ENCODE data around the gene MAP3K3. TPM values are rescaled to one million over a fixed set of nuclear protein-coding genes. Genes with fewer than 3 reads are reported as not detected.

MAP3K3 gene
- total RNA-seq, 4 donors from 2014 or later, result 21.8 to 58.7 (median 29.7) TPM

- intact Hi-C loops (cut with DNase I; ENCODE audit: low total_unique reads), result no loop called here
- no peak overlapping the region for H3K4me3 ChIP-seq
- in situ Hi-C loops (cut with MboI; ENCODE audit: low sequenced_read_pairs in 4 of 4), result no loop called here
- no peaks in the 10 kb centered on the region for H3K36me3 ChIP-seq
- no peak overlapping the region for H3K27ac ChIP-seq
- no peaks in the 10 kb centered on the region for H3K27me3 ChIP-seq
- no peaks in the 10 kb centered on the region for H3K9me3 ChIP-seq
- peaks cover 28 to 30% of the 10 kb centered on the region in 2 donors for H3K4me1 ChIP-seq
- no peak for ATAC-seq
- DNase-seq, result no peak
- TF ChIP-seq, protein P1, sequence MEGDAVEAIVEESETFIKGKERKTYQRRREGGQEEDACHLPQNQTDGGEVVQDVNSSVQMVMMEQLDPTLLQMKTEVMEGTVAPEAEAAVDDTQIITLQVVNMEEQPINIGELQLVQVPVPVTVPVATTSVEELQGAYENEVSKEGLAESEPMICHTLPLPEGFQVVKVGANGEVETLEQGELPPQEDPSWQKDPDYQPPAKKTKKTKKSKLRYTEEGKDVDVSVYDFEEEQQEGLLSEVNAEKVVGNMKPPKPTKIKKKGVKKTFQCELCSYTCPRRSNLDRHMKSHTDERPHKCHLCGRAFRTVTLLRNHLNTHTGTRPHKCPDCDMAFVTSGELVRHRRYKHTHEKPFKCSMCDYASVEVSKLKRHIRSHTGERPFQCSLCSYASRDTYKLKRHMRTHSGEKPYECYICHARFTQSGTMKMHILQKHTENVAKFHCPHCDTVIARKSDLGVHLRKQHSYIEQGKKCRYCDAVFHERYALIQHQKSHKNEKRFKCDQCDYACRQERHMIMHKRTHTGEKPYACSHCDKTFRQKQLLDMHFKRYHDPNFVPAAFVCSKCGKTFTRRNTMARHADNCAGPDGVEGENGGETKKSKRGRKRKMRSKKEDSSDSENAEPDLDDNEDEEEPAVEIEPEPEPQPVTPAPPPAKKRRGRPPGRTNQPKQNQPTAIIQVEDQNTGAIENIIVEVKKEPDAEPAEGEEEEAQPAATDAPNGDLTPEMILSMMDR (IDR thresholded peaks at IDR 0.05 in 4 of 5, conservative IDR thresholded peaks at IDR 0.05 in 1 of 5), result no peak
- no peak for TF ChIP-seq POLR2A (IDR thresholded peaks at IDR 0.05)
These were observed 22.6 kb downstream of the MAP3K3 start for GRCh38 chr17:63644846-63645245.

DNA sequence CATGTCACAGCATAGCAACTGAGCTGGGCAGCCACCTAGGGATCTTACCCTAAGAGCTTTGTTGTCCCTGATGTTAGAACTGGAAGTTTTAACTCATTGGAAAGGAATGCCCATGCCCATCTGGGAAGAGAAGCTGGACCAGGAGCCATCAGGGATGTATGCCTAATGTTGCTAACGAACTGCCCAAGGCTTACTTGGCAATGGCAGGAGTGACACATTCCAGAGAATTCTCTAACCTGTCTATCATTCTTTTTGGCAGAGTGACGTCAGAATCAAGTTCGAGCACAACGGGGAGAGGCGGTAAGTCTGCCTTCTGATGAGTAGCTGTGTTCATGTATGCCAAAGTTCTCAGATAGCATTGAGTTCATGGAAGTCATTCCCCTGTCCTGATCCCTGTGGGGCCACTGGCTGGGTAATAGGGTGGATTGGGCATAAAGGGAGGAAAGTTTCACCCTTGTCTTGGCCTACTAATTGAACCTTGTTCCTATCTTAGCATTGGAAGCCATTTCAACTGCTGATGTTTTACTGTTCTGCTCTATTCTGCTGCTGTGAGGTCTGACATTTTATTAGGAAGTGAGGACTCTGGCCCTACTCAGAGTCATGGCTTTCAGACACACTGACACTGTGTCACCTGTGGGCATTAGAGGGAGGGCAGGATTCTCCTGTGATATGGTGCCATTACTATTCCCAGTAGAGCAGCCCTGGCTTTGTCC lies 23.7 kb downstream of the MAP3K3 start:
- Histone ChIP-seq H3K36me3 (no peaks in the 10 kb centered on the region), H3K27ac (no peak overlapping the region), H3K9me3 (no peaks in the 10 kb centered on the region), H3K4me1 (peaks cover 28 to 30% of the 10 kb centered on the region in 2 donors), H3K4me3 (no peak overlapping the region), H3K27me3 (no peaks in the 10 kb centered on the region)
- DNase-seq (no peak), ATAC-seq (no peak)
- intact Hi-C loops (cut with DNase I; ENCODE audit: low total_unique reads), result no loop called here
- no peak for TF ChIP-seq POLR2A (IDR thresholded peaks at IDR 0.05)
- TF ChIP-seq, protein P1 (IDR thresholded peaks at IDR 0.05 in 4 of 5, conservative IDR thresholded peaks at IDR 0.05 in 1 of 5), result no peak
- in situ Hi-C loops (cut with MboI; ENCODE audit: low sequenced_read_pairs in 4 of 4), result no loop called here

- H3K4me1 ChIP-seq, result peaks cover 24 to 28% of the 10 kb centered on the region in 2 donors
- H3K4me3 ChIP-seq, result no peak overlapping the region
- no peak overlapping the region for H3K27ac ChIP-seq
- ATAC-seq (no peak), DNase-seq (no peak)
- no peak for TF ChIP-seq POLR2A (IDR thresholded peaks at IDR 0.05)
- TF ChIP-seq, protein P1 (IDR thresholded peaks at IDR 0.05 in 4 of 5, conservative IDR thresholded peaks at IDR 0.05 in 1 of 5), result no peak
- H3K27me3 ChIP-seq, result no peaks in the 10 kb centered on the region
- H3K9me3 ChIP-seq, result no peaks in the 10 kb centered on the region
- H3K36me3 ChIP-seq, result no peaks in the 10 kb centered on the region
- in situ Hi-C loops (cut with MboI; ENCODE audit: low sequenced_read_pairs in 4 of 4) (no loop called here), intact Hi-C loops (cut with DNase I; ENCODE audit: low total_unique reads) (no loop called here)
These were observed 24.2 kb downstream of the MAP3K3 start for GRCh38 chr17:63646488-63646806.

- in situ Hi-C loops (cut with MboI; ENCODE audit: low sequenced_read_pairs in 4 of 4) (no loop called here), intact Hi-C loops (cut with DNase I; ENCODE audit: low total_unique reads) (no loop called here)
- H3K36me3 ChIP-seq, result no peaks in the 10 kb centered on the region
- no peak overlapping the region for H3K4me3 ChIP-seq
- no peak for TF ChIP-seq POLR2A (IDR thresholded peaks at IDR 0.05)
- TF ChIP-seq, protein P1 (IDR thresholded peaks at IDR 0.05 in 4 of 5, conservative IDR thresholded peaks at IDR 0.05 in 1 of 5), result no peak
- no peaks in the 10 kb centered on the region for H3K27me3 ChIP-seq
- ATAC-seq (no peak), DNase-seq (no peak)
- H3K4me1 ChIP-seq, result peaks cover 19 to 24% of the 10 kb centered on the region in 2 donors
- no peak overlapping the region for H3K27ac ChIP-seq
- H3K9me3 ChIP-seq, result no peaks in the 10 kb centered on the region
These were observed 25.0 kb downstream of the MAP3K3 start for GRCh38 chr17:63647065-63647725.

Data from gastrocnemius medialis (tissue), 4 donors.